GM18505 (cell line): ENCODE results near the gene APOC4.
A peak's percentile ranks its signal among the peaks of the same experiment; 100 is the strongest.

Experiments used
- ATAC-seq: cut with Tn5 transposase; IDR thresholded peaks from one replicate; pipeline ENCODE4 v1.9.1; 2021; ENCODE audit not compliant: unreplicated experiment
- POLR2A ChIP-seq: IDR thresholded peaks from 4 replicates; pipeline ENCODE4 v1.6.1; 2011; ENCODE audit warnings: borderline replicate concordance; ENCODE audit not compliant: insufficient read depth, insufficient read length; ENCODE audit errors: extremely low read depth

The APOC4 gene

GRCh38 chr19:44931541-44931940 lies 10.5 kb upstream of the APOC4 start:
- no peak for TF ChIP-seq POLR2A
- ATAC-seq: no peak

GRCh38 chr19:44939668-44940067 lies 2.4 kb upstream of the APOC4 start:
- no peak for ATAC-seq
- no peak for TF ChIP-seq POLR2A

GRCh38 chr19:44943801-44944249 lies 1.8 kb downstream of the APOC4 start:
- peak; percentile 32 for TF ChIP-seq POLR2A

GRCh38 chr19:44947041-44947581 lies 5.1 kb downstream of the APOC4 start:
- ATAC-seq: no peak

More at GRCh38 chr19:44943801-44944249, 1.8 kb downstream of the APOC4 start:
- ATAC-seq: no peak

GRCh38 chr19:44948237-44948636 lies 6.2 kb downstream of the APOC4 start:
- ATAC-seq: no peak
- TF ChIP-seq POLR2A: no peak

More at GRCh38 chr19:44947041-44947581, 5.1 kb downstream of the APOC4 start:
- TF ChIP-seq POLR2A: no peak

GRCh38 chr19:44948763-44949374 lies 6.8 kb downstream of the APOC4 start:
- no peak for ATAC-seq

GRCh38 chr19:44949550-44949949 lies 7.5 kb downstream of the APOC4 start:
- no peak for TF ChIP-seq POLR2A
- ATAC-seq: no peak

More at GRCh38 chr19:44948763-44949374, 6.8 kb downstream of the APOC4 start:
- no peak for TF ChIP-seq POLR2A

- no peak for TF ChIP-seq POLR2A
- no peak for ATAC-seq
Measured at GRCh38 chr19:44951179-44952159, 9.4 kb downstream of the APOC4 start.

- ATAC-seq: no peak
- no peak for TF ChIP-seq POLR2A
Measured at GRCh38 chr19:44954278-44954648, 12.2 kb downstream of the APOC4 start.

GRCh38 chr19:44954649-44955504 lies 12.8 kb downstream of the APOC4 start, which contains the start of gene CLPTM1:
CLPTM1 (plus strand) TSS chr19:44955380; CDS start chr19:44955396, 16 bp downstream.
- peak; percentile 93 for TF ChIP-seq POLR2A
- peak; percentile 66 for ATAC-seq

- no peak for TF ChIP-seq POLR2A
- ATAC-seq: peak; percentile 11
Measured at GRCh38 chr19:44955505-44956439, 13.7 kb downstream of the APOC4 start.
